Stimulated activated CD8-positive, alpha-beta memory T cell treated with anti-CD3 and anti-CD28 coated beads, Interleukin-12 subunit alpha, Interleukin-12 subunit beta, amount 100 ng/mL, for 4 hours (primary cell): ENCODE results near the gene WHRN.

Source experiments
- DNase-seq: peaks from one replicate; pipeline ENCODE4 v3.0.0-alpha.2; 2020; ENCODE audit warnings: low read depth

Gene WHRN

DNA sequence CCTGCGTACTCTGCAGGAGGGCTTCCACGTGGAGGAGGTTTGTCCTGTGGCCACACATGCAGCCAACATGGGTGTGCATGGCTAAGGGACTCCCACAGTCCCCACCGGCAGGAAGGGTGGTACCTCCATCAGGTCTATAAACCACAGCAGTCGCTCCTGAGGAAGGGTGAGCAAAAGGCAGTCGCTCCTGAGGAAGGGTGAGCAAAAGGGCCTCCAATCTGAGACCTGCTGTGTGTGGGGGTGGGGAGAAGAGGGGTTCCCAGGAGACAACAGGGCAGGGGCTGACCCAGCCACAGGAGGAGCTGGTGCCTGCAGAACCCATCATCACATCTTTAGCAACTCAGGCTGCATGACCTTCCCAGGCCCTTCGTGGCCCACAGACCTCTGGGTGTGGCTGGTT is 87.2 kb downstream of the WHRN start:
- no peak for DNase-seq

- no peak for DNase-seq
Measured at GRCh38 chr9:114417511-114417910, 87.8 kb downstream of the WHRN start.

DNA sequence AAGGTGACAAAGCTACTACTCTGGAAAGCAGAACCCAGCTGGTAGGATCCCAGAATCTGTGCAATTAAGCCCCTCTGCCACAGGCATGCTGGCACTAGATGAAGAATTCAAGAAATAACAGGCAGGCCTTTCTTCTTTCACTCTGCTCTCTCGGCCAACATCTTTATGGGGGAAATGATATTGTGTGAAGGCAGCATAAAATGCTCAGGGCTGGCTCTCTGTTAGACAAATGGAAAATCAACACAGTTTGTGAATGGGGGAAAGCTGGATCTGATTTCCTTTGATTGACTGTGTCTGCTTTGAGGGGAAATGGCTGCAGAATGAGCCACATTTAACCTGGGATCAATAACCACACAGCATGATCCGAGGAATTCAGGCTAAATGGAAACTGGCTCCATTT is 88.4 kb downstream of the WHRN start:
- DNase-seq = no peak

DNA sequence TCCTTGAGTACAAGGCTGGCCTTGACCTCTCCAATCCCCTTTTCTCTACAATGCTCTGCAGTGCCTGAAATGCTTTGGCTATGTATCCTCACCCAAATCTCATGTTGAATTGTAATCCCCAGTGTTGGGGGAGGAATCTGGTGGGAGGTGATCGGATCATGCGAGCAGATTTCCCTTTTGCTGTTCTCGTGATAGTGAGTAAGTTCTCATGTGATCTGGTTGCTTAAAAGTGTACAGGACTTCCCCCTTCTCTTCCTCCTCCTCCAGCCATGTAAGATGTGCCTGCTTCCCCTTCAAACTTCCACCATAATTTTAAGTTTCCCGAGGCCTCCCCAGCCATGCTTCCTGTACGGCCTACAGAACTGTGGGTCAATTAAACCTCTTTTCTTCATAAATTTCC is 89.0 kb downstream of the WHRN start:
- no peak for DNase-seq

DNA sequence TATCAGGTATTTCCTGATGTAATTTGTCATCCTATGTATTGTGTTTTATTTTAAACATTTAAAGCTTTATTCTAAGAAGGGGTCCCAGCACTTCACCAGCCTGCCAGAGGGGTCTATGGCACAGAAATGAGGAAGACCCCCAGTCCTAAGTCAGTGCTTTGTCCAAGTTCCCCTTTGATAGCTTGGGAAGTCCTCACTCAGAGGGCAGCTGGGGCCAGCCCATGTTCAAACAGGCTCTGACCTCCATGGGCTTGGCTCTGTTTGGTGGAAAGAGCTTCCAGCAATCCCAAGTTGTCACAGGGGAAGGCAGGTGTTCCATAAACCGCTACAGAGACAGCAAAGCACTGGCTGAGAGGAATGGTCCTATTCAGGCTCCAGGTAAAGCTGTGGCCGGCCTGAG is 90.9 kb downstream of the WHRN start:
- DNase-seq = no peak

GRCh38 chr9:114413861-114414301 is 91.4 kb downstream of the WHRN start:
- DNase-seq = no peak

DNA sequence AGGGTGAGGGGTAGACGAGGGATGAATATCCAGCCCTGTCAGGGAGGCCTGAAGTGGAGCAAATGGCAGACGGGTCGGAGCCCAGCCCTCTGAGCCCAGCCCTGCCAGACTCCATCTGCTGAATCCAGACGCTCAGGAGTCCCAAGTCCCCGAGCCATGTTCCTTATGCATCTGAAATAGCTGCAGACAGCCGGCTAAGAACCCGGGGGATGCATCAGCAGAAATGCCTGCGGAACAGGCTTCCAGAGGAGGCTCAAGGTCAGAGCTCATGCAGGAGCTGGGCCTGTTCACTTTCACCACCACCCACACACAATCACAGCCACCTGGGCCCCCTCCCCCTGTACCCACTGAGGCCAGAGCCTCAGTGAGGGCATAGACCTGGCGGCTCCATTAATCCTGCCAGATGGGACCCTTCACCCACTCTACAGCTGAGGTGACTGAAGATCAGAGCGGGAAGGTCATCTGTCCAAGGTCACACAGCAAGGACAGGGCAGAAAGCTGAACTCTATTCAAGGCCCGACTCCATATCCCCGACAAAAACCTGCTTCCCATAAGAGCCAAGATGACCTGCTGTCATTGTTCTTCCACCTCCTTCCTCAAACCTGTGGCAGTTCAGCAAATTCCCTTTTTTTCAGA is 93.1 kb downstream of the WHRN start:
- DNase-seq = no peak

- no peak for DNase-seq
Measured at GRCh38 chr9:114411452-114411851, 93.8 kb downstream of the WHRN start.

DNA sequence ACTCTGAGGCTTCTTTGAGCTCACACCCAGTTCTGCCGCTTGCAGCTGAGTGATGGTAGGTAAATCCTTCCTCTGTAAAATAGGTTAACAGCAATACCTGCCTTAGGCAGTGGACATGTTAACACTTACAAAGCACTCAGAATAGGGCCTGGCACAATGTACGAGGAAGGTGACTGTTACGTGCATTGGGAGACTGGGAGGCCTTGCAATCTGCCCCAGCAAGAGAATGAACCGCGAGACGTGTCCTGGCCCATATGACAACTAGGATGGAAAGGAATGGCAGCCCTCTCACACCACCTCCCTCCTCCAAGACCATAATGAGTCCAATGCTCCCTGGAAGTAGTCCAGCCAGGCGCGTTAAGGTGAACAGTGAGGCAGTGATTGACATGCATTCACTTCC is 94.4 kb downstream of the WHRN start:
- DNase-seq = no peak

- DNase-seq = no peak
Measured at GRCh38 chr9:114409842-114410241, 95.4 kb downstream of the WHRN start.

DNA sequence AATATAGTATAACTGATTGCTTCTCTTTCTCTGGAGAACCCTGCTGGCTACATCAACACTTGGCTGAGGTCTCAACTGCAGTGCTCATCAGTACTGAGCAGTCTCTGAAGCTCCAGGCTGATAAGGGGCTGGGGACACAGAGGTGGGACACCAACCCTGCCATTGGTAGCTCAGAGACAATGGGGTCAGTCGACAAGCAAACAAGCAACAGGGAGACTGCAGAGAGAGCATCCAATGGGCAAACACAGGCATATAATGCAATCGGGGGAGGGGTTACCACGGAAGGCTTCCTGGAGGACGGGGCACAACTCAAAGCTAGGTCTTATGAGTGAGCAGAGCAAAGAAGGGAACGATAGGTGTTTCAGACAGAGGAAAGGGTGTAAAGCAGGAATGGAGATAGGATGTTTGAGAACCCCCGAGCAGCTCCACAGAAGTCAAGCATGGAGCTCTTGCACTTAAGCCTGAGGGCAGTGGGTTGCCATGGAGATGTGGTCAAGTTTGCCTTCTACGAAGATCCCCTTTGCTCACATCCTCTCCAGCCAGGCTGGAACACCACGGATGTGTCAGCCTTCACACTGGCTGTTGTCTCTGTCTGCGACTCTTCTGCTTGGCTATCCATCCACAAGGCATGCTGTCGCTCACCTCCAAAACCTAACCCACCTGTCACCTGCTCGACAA is 96.0 kb downstream of the WHRN start:
- no peak for DNase-seq

- no peak for DNase-seq
Measured at GRCh38 chr9:114408645-114409044, 96.6 kb downstream of the WHRN start.

GRCh38 chr9:114407889-114408288 is 97.4 kb downstream of the WHRN start:
- no peak for DNase-seq

DNA sequence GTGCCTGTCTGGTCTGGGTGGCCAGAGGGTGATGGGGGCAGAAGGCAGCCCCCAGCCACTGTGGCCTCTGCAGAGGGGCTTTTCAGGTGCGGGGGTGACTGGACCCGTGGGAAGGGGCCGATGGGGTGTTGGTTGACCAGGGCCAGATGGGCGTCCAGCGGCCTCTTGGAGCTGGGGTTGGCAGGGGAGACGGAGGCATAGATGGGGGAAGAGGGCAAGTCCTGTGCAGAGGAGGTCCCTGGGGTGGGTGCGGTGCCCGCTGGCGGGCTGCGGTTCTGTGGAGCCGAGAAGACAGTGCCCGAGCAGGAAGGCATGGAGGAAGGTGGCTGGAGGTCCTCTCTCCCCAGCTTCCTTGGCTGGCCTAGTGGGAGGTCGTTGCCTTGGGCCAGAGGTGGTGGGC is 98.8 kb downstream of the WHRN start:
- no peak for DNase-seq

DNA sequence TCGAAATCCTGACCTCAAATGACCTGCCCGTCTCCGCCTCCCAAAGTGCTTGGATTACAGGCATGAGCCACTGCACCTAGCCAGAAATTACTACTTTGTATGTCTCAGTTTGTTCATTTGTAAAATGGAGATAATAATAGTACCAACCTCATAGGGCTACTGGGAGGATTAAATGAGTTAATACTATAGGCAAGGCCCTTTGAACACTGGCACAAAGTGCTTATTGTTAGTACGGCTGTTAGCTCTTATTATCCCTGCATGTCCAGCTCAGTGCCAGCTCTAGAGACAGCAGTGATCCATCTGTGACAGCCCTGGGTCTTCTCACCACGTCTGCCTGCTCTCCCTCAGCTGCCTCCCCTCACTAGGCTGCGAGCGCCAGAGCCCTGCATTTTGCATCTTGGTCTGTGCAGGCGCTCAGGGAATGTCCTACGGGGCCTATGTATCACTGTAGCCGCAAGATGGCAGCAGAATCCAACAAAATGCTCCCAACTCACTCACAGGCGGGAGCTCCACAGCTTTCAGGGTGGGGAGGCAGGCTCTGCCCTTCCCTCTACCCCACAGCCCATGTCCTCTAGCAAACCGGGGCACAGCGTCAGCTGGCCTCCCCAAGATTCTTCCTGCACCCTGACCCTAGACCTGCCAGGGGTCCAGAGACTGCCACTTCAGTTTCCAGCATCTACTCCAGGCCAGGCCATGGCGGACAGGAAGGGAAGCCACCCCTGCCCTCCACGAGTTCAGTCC is 99.8 kb downstream of the WHRN start:
- DNase-seq = peak; percentile 54

DNA sequence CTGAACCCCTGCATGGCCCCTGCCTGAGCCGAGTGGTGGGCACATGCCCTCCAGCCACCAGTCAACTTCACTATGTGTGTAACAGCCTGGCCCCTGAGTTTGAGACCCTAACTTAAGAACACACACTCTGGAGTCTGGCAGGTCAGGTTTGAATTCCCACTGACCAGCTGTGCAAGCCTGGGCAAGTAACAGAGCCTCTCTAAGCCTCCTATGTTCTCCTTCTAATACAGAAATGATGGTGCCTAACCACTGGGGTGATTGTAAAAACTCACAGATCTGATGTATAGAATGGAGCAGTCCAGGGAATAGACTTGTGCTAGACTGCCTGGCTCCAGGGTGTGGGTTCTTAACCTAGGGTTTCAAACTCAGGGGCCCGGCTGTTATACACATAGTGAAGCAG is 100.7 kb downstream of the WHRN start:
- no peak for DNase-seq

GRCh38 chr9:114403153-114403756 is 102.0 kb downstream of the WHRN start:
- DNase-seq = no peak

GRCh38 chr9:114401344-114401743 is 103.9 kb downstream of the WHRN start:
- DNase-seq = no peak

DNA sequence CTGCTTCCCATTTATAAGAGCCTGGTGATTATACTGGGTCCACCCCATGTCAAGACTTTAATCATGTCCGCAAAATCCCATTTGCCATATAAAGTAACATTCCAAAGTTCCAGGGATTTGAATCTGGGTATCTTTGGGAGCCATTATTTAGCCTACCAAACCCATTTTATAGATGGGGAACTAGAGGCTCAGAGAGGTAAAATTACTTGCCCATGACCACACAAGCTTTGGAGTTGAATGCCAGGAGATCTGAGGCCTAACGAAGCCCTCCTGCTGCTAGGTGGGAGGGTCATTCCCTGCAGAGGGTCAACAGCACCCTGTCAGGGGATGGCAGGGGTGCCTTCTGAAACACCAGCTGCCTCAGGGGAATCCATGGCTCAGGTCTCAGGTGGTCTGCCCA is 104.5 kb downstream of the WHRN start:
- DNase-seq = no peak

- no peak for DNase-seq
Measured at GRCh38 chr9:114400219-114400618, 105.1 kb downstream of the WHRN start.

DNA sequence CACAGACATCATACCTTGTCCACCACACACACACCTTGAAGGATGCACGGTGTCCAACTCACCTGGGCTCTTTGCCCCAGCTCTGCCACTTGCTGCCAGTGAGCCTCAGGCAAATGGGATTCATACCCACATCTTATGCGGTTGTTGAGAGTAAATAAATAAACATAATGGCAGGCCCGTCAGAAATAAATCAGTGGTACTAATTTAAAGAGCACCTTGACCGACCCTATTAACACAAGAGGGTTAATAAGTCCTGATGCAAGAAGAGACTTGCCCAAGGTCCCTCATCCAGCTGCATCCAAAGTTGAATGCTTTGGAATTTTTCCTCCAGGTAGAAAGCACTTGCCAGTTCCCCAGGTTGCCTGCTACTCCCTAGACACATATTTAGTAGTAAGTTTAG is 105.9 kb downstream of the WHRN start:
- no peak for DNase-seq

- peak; percentile 92 for DNase-seq
Measured at GRCh38 chr9:114397848-114398605, 107.2 kb downstream of the WHRN start.
